HepG2 (cell line): ENCODE data around the gene PRKG1. TPM values are rescaled to one million over a fixed set of nuclear protein-coding genes. Genes with fewer than 3 reads are reported as not detected.

Source experiments
- ATAC-seq: fragments of 200-7000 bp; cut with Tn5 transposase; 3 replicates; pipeline ENCODE4 v1.9.1; 2020; ENCODE audit warnings: mild to moderate bottlenecking, moderate library complexity
- BruUV-seq: library from RNA; stranded (reverse); fragments of 400-500 nt; replicated peaks from 2 replicates; lab custom pipeline; 2021; lab: Mats Ljungman, UMichigan
- CTCF ChIA-PET: fragments of 300-600 bp; formaldehyde crosslinking; extraction: SDS; loops from one replicate; lab custom pipeline; 2021; ENCODE audit warnings: low total read pairs, inconsistent platforms, low intra/inter-chr PET ratio; lab: Yijun Ruan, JAX
- POLR2A ChIA-PET: fragments of 350-600 bp; sonication (Branson Sonifier 250); formaldehyde crosslinking; loops from one replicate; lab custom pipeline; 2020; ENCODE audit warnings: antibody characterized with exemption, inconsistent platforms; lab: Yijun Ruan, JAX
- DNase-seq: peaks from one replicate; pipeline ENCODE4 v3.0.0-alpha.2; 2015; ENCODE audit warnings: low spot score
- FAIRE-seq: peaks from 3 replicates; lab custom pipeline; 2011; peaks lifted over from hg19 to GRCh38; lab: Jason Lieb, UNC
- H2AFZ ChIP-seq: one replicate; pipeline ENCODE4 v1.6.1; 2011; ENCODE audit warnings: low read length, inconsistent platforms
- H3K27ac ChIP-seq: fragments of 300-600 bp; 3 replicates; pipeline ENCODE4 v1.8.0; 2011; ENCODE audit warnings: mixed run types, mild to moderate bottlenecking, mixed read lengths, low read length, inconsistent platforms; ENCODE audit not compliant: insufficient read depth; ENCODE audit errors: extremely low read length
- H3K27me3 ChIP-seq, 2 experiments: fragments of 200-600 bp in 1 of 2; 2 replicates in 1 of 2; 3 replicates in 1 of 2; pipeline versions ENCODE4 v1.6.0 to v1.8.0; 2011; ENCODE audit warnings: low read length in 2 of 2, mild to moderate bottlenecking in 2 of 2, moderate library complexity in 2 of 2, inconsistent platforms in 1 of 2; ENCODE audit not compliant: insufficient read depth in 2 of 2, control insufficient read depth in 1 of 2
- H3K36me3 ChIP-seq, 2 experiments: fragments of 200-600 bp in 1 of 2; replicated peaks in 1 of 2; 2 replicates in 1 of 2; 3 replicates in 1 of 2; pipeline versions ENCODE4 v1.5.1 to v1.8.0; 2011; ENCODE audit warnings: low read length in 2 of 2, inconsistent platforms in 1 of 2; ENCODE audit not compliant: insufficient read depth in 2 of 2, control insufficient read depth in 1 of 2
- H3K4me1 ChIP-seq: 2 replicates; pipeline ENCODE4 v1.5.1; 2012; ENCODE audit warnings: low read length, inconsistent platforms; ENCODE audit not compliant: insufficient read depth
- H3K4me2 ChIP-seq: 2 replicates; pipeline ENCODE4 v1.6.0; 2011; ENCODE audit warnings: low read depth, low read length, inconsistent platforms
- H3K4me3 ChIP-seq, 3 experiments: fragments of 200-600 bp in 1 of 3; sonication (generic), shearing (Covaris generic) in 1 of 3; replicated peaks in 1 of 3; 2 replicates each; pipeline ENCODE4 v1.5.1; 2011 to 2016; ENCODE audit warnings: low read length in 3 of 3, inconsistent platforms in 2 of 3, low read depth in 2 of 3, mild to moderate bottlenecking in 2 of 3, control low read depth in 1 of 3, mixed read lengths in 1 of 3; ENCODE audit not compliant: insufficient read depth in 1 of 3
- H3K79me2 ChIP-seq: one replicate; pipeline ENCODE4 v1.6.1; 2011; ENCODE audit warnings: low read length, inconsistent platforms; ENCODE audit not compliant: insufficient read depth
- H3K9ac ChIP-seq: 2 replicates; pipeline ENCODE4 v1.6.0; 2011; ENCODE audit warnings: mild to moderate bottlenecking, low read depth, low read length, inconsistent platforms; ENCODE audit not compliant: insufficient read depth
- H3K9me3 ChIP-seq: 2 replicates; pipeline ENCODE4 v1.5.1; 2012; ENCODE audit warnings: mild to moderate bottlenecking, low read length
- H4K20me1 ChIP-seq: 2 replicates; pipeline ENCODE4 v1.6.0; 2011; ENCODE audit warnings: inconsistent platforms, mild to moderate bottlenecking, low read length, moderate library complexity; ENCODE audit not compliant: insufficient read depth
- ELF1 ChIP-seq: sonication (generic); formaldehyde crosslinking; IDR thresholded peaks from 2 replicates; pipeline ENCODE4 v1.4.0; 2020; ENCODE audit warnings: missing genetic modification reagents
- EZH2 ChIP-seq: conservative IDR thresholded peaks from 2 replicates; pipeline ENCODE4 v1.6.1; 2012; ENCODE audit warnings: mild to moderate bottlenecking, low read depth, low read length, moderate library complexity
- FOXA1 ChIP-seq, 2 experiments: fragments of 450-650 bp in 1 of 2; sonication (generic) in 1 of 2; formaldehyde crosslinking in 1 of 2; IDR thresholded peaks; 2 replicates each; pipeline versions ENCODE4 v1.4.0 to v1.6.1; 2016 to 2020; ENCODE audit warnings: missing genetic modification reagents in 1 of 2
- NR3C1 ChIP-seq: sonication (generic); formaldehyde crosslinking; IDR thresholded peaks from 2 replicates; pipeline ENCODE4 v1.4.0; 2020; ENCODE audit warnings: missing genetic modification reagents
- REPIN1 ChIP-seq: sonication (generic); formaldehyde crosslinking; IDR thresholded peaks from 2 replicates; pipeline ENCODE4 v1.8.0; 2022; ENCODE audit warnings: missing genetic modification reagents, low read depth, mild to moderate bottlenecking, borderline replicate concordance
- ZMYM2 ChIP-seq: sonication (generic); formaldehyde crosslinking; IDR thresholded peaks from 2 replicates; pipeline ENCODE4 v1.8.0; 2022; ENCODE audit warnings: mild to moderate bottlenecking, missing genetic modification reagents
- ZNF121 ChIP-seq: sonication (generic); formaldehyde crosslinking; IDR thresholded peaks from 2 replicates; pipeline ENCODE4 v1.5.0; 2020; ENCODE audit warnings: mild to moderate bottlenecking, missing genetic modification reagents
- ZNF225 ChIP-seq: sonication (generic); formaldehyde crosslinking; IDR thresholded peaks from 2 replicates; pipeline ENCODE4 v1.4.0; 2020; ENCODE audit warnings: mild to moderate bottlenecking, missing genetic modification reagents
- ZNF570 ChIP-seq: sonication (generic); formaldehyde crosslinking; IDR thresholded peaks from 2 replicates; pipeline ENCODE4 v1.4.0; 2020; ENCODE audit warnings: mild to moderate bottlenecking, missing genetic modification reagents, borderline replicate concordance
- ZNF672 ChIP-seq: sonication (generic); formaldehyde crosslinking; IDR thresholded peaks from 2 replicates; pipeline ENCODE4 v1.8.1; 2022; ENCODE audit warnings: missing genetic modification reagents
- ZNF776 ChIP-seq: sonication (generic); formaldehyde crosslinking; IDR thresholded peaks from 2 replicates; pipeline ENCODE4 v1.4.0; 2020; ENCODE audit warnings: mild to moderate bottlenecking, missing genetic modification reagents
- ZSCAN12 ChIP-seq: sonication (generic); formaldehyde crosslinking; IDR thresholded peaks from 2 replicates; pipeline ENCODE4 v1.9.0; 2021; ENCODE audit warnings: mild to moderate bottlenecking, missing genetic modification reagents
- WGBS: methylation state at CpG from one replicate; pipeline ENCODE4 v1.1.6; 2017; ENCODE audit warnings: low lambda C conversion rate; 5-methylcytosine and 5-hydroxymethylcytosine counted together
- in situ Hi-C: cut with HindIII; loops from 2 replicates; pipeline ENCODE4 v1.10.0; 2017; ENCODE audit warnings: low pct_unique_long_range_greater_than_20kb; ENCODE audit not compliant: extremely low pct_ligation_motif_present
- intact Hi-C: fragments of 100-400 bp; cut with micrococcal nuclease; formaldehyde crosslinking; loops from one replicate; pipeline ENCODE4 v1.10.0; 2022; ENCODE audit not compliant: unreplicated experiment
- polyA plus RNA-seq, 8 experiments: library from polyadenylated mRNA; depleted of rRNA in 3 of 8; stranded (reverse) in 7 of 8; unstranded in 1 of 8; fragments of >200 nt; fragmentation: Illumina TruSeq in 4 of 8; extraction: Trizol in 4 of 8; gene quantifications; 2 replicates each; pipeline versions ENCODE4 v1.2.1 to v1.2.3, GENCODE V29; 2011 to 2016; ENCODE audit warnings: low read depth in 4 of 8, missing spikeins in 1 of 8, mixed read lengths in 1 of 8; ENCODE audit not compliant: insufficient read depth in 1 of 8
- total RNA-seq, 5 experiments: library from RNA; depleted of rRNA; stranded (reverse); fragments of >200 nt; fragmentation: Illumina TruSeq; extraction: Trizol; gene quantifications; 2 replicates each; pipeline ENCODE4 v1.2.3, GENCODE V29; 2016; ENCODE audit warnings: low read depth in 1 of 5
- TF ChIP-seq, protein P1 (sequence below): sonication (generic); formaldehyde crosslinking; conservative IDR thresholded peaks from 2 replicates; pipeline ENCODE4 v1.5.0; 2020; ENCODE audit warnings: missing genetic modification reagents
- TF ChIP-seq, protein P2 (sequence below): sonication (generic); formaldehyde crosslinking; IDR thresholded peaks from 2 replicates; pipeline ENCODE4 v1.9.0; 2021; ENCODE audit warnings: missing genetic modification reagents, mild to moderate bottlenecking, borderline replicate concordance
- TF ChIP-seq, protein P3 (sequence below): sonication (generic); formaldehyde crosslinking; IDR thresholded peaks from 2 replicates; pipeline ENCODE4 v1.4.0; 2020; ENCODE audit warnings: missing genetic modification reagents

Gene PRKG1
- total and polyA plus RNA-seq, 2 of the 13 experiments (the other 11 are each of a cell fraction or from before 2014, with no cell fraction given), result 0.01 TPM; not detected in 1

DNA sequence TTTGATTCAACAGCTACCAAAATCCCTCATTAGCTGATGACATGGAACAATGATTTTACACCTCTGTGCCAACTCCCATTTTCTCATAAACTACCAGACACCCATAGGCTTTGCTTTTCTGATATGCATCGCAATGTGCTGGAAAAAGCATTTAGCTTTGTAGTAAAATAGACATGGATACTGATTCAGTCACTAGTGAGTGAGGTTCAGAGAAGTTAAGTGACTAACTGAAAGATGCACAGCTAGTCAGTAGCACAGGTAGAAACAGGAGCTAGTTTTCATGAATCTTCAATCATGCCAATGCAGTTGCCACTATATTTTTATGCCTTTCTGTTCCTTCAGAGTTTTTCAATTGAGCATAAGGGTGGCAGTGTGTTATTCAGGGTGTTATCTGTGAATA, 38.7 kb downstream of the PRKG1 start:
- POLR2A ChIA-PET, result no interaction called here
- Histone ChIP-seq H3K27ac (no peak overlapping the region), H2AFZ (no peak overlapping the region), H3K27me3 (no peaks in the 10 kb centered on the region; a peak in 1 of 5 replicates), H3K4me1 (no peaks in the 10 kb centered on the region), H3K4me2 (no peak overlapping the region), H3K4me3 (no peak overlapping the region), H3K36me3 (no peaks in the 10 kb centered on the region), H3K9me3 (no peaks in the 10 kb centered on the region), H3K79me2 (no peaks in the 10 kb centered on the region), H3K9ac (no peak overlapping the region), H4K20me1 (no peaks in the 10 kb centered on the region)
- intact Hi-C loops (no loop called here), in situ Hi-C loops (no loop called here)
- DNase-seq (no peak), ATAC-seq (no peak), FAIRE-seq (no peak)
- TF ChIP-seq, protein P1, sequence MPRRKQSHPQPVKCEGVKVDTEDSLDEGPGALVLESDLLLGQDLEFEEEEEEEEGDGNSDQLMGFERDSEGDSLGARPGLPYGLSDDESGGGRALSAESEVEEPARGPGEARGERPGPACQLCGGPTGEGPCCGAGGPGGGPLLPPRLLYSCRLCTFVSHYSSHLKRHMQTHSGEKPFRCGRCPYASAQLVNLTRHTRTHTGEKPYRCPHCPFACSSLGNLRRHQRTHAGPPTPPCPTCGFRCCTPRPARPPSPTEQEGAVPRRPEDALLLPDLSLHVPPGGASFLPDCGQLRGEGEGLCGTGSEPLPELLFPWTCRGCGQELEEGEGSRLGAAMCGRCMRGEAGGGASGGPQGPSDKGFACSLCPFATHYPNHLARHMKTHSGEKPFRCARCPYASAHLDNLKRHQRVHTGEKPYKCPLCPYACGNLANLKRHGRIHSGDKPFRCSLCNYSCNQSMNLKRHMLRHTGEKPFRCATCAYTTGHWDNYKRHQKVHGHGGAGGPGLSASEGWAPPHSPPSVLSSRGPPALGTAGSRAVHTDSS (CRISPR knock-in tag), result no peak
- TF ChIP-seq ZNF776 (CRISPR knock-in tag), result no peak
- TF ChIP-seq ZSCAN12 (CRISPR knock-in tag), result no peak
- no peak for TF ChIP-seq ZNF225 (CRISPR knock-in tag)
- no peak for TF ChIP-seq ZNF121 (CRISPR knock-in tag)
- TF ChIP-seq, protein P2, sequence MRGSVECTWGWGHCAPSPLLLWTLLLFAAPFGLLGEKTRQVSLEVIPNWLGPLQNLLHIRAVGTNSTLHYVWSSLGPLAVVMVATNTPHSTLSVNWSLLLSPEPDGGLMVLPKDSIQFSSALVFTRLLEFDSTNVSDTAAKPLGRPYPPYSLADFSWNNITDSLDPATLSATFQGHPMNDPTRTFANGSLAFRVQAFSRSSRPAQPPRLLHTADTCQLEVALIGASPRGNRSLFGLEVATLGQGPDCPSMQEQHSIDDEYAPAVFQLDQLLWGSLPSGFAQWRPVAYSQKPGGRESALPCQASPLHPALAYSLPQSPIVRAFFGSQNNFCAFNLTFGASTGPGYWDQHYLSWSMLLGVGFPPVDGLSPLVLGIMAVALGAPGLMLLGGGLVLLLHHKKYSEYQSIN, result no peak
- no peak for TF ChIP-seq ELF1 (CRISPR knock-in tag)
- no peak for TF ChIP-seq FOXA1 (IDR thresholded peaks at IDR 0.05)
- TF ChIP-seq FOXA1 (CRISPR knock-in tag; IDR thresholded peaks at IDR 0.05), result no peak
- TF ChIP-seq ZNF570 (CRISPR knock-in tag), result no peak
- TF ChIP-seq NR3C1 (CRISPR knock-in tag), result no peak
- no peak for TF ChIP-seq REPIN1 (CRISPR knock-in tag)
- TF ChIP-seq EZH2, result no peak
- TF ChIP-seq ZMYM2 (CRISPR knock-in tag), result no peak
- TF ChIP-seq, protein P3, sequence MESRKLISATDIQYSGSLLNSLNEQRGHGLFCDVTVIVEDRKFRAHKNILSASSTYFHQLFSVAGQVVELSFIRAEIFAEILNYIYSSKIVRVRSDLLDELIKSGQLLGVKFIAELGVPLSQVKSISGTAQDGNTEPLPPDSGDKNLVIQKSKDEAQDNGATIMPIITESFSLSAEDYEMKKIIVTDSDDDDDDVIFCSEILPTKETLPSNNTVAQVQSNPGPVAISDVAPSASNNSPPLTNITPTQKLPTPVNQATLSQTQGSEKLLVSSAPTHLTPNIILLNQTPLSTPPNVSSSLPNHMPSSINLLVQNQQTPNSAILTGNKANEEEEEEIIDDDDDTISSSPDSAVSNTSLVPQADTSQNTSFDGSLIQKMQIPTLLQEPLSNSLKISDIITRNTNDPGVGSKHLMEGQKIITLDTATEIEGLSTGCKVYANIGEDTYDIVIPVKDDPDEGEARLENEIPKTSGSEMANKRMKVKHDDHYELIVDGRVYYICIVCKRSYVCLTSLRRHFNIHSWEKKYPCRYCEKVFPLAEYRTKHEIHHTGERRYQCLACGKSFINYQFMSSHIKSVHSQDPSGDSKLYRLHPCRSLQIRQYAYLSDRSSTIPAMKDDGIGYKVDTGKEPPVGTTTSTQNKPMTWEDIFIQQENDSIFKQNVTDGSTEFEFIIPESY (CRISPR knock-in tag), result no peak
- no peak for TF ChIP-seq ZNF672
- whole genome bisulfite sequencing, result 0% methylated on average over 1 of the region's 1 CpG
- CTCF ChIA-PET, result no interaction called here
- BruUV-seq, result no TSS peak
